Measurements from ENCODE around the gene DUS4L.

Gene DUS4L

DNA sequence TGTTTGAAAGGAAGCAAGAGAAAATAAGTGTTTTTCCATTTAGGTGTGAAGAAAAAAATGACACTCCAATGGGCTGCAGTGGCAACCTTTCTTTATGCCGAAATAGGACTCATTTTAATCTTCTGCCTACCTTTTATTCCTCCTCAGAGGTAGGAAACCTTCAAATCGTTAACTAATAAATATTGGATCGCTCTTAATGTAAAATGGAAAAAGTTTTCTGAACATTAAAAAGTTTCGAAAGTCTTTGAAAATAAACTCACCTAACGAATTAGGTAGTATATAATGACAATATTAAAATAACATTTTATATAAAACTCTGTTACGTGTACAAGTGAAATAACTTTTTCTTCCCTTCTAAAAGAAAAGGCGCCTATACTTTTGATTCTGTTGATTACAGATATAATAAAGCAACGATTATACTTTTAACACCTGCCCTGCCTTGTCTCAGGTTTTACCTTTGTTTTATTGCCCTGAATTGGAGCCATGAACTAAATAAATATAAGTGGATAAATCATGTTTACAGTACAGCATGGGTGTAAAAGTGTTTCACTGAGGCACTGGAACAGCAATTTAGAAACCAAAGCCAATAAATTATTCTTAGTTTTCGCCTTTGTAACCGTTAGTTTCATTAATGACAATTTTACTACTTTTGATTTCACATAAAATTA lies 17.1 kb downstream of the DUS4L start (continued):
- TF ChIP-seq, protein P1, sequence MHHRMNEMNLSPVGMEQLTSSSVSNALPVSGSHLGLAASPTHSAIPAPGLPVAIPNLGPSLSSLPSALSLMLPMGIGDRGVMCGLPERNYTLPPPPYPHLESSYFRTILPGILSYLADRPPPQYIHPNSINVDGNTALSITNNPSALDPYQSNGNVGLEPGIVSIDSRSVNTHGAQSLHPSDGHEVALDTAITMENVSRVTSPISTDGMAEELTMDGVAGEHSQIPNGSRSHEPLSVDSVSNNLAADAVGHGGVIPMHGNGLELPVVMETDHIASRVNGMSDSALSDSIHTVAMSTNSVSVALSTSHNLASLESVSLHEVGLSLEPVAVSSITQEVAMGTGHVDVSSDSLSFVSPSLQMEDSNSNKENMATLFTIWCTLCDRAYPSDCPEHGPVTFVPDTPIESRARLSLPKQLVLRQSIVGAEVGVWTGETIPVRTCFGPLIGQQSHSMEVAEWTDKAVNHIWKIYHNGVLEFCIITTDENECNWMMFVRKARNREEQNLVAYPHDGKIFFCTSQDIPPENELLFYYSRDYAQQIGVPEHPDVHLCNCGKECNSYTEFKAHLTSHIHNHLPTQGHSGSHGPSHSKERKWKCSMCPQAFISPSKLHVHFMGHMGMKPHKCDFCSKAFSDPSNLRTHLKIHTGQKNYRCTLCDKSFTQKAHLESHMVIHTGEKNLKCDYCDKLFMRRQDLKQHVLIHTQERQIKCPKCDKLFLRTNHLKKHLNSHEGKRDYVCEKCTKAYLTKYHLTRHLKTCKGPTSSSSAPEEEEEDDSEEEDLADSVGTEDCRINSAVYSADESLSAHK (tag by site-specific recombination; IDR thresholded peaks at IDR 0.05): no peak
- TF ChIP-seq, protein P2, sequence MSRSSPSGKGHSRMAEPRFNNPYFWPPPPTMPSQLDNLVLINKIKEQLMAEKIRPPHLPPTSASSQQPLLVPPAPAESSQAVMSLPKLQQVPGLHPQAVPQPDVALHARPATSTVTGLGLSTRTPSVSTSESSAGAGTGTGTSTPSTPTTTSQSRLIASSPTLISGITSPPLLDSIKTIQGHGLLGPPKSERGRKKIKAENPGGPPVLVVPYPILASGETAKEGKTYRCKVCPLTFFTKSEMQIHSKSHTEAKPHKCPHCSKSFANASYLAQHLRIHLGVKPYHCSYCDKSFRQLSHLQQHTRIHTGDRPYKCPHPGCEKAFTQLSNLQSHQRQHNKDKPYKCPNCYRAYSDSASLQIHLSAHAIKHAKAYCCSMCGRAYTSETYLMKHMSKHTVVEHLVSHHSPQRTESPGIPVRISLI (tag by site-specific recombination; IDR thresholded peaks at IDR 0.05): peak; percentile 33; the same call in 1 of the 2 replicates

DNA sequence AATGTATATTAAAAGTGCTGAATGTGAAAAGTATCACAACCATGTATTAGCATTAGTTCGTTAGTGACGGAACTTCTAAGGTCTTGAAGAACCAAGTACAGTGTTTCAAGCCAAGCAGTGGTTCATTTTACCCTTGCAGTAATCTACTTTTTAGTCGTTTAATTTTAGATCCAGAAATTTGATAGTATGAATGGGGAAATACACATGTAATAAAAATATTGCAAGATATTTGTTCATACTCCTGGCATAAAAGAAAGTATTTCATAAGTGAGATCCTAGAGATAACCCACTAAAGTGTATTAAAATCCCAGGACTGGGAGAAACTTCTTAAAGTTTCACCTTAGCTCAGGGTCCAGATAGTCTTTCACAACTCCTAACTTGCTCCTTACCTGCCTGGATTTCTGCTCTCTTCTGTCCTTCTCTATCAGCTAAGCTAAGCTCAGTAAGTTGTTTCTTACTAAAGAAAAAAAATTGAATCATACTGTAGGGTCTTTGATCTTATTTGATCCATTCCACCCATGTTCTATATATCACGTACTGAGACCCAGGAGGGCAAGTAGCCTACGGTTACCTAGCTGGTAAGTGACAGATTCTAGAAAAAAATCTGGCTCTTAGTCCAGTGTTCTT lies 17.7 kb downstream of the DUS4L start:
- Histone ChIP-seq H3K9me3 (ENCODE audit: control insufficient read depth, insufficient read depth, low read depth, low read length) (no peaks in the 10 kb centered on the region), H3K36me3 (ENCODE audit: control insufficient read depth in 2 of 2, insufficient read depth in 1 of 2, low read length in 2 of 2) (peaks cover 0 to 15% of the 10 kb centered on the region in 2 experiments; a peak in 1 of 3 replicates), H3K4me1 (ENCODE audit: control insufficient read depth, insufficient read depth, low read length) (no peaks in the 10 kb centered on the region), H3K27ac (ENCODE audit: extremely low read depth, low read depth, low read length) (no peak overlapping the region), H3K4me3 (ENCODE audit: low read depth, low read length) (peak overlapping the region; percentile 11)
- TF ChIP-seq, protein P3, sequence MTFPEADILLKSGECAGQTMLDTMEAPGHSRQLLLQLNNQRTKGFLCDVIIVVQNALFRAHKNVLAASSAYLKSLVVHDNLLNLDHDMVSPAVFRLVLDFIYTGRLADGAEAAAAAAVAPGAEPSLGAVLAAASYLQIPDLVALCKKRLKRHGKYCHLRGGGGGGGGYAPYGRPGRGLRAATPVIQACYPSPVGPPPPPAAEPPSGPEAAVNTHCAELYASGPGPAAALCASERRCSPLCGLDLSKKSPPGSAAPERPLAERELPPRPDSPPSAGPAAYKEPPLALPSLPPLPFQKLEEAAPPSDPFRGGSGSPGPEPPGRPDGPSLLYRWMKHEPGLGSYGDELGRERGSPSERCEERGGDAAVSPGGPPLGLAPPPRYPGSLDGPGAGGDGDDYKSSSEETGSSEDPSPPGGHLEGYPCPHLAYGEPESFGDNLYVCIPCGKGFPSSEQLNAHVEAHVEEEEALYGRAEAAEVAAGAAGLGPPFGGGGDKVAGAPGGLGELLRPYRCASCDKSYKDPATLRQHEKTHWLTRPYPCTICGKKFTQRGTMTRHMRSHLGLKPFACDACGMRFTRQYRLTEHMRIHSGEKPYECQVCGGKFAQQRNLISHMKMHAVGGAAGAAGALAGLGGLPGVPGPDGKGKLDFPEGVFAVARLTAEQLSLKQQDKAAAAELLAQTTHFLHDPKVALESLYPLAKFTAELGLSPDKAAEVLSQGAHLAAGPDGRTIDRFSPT (tag by site-specific recombination; IDR thresholded peaks at IDR 0.05): no peak
- TF ChIP-seq, protein P4, sequence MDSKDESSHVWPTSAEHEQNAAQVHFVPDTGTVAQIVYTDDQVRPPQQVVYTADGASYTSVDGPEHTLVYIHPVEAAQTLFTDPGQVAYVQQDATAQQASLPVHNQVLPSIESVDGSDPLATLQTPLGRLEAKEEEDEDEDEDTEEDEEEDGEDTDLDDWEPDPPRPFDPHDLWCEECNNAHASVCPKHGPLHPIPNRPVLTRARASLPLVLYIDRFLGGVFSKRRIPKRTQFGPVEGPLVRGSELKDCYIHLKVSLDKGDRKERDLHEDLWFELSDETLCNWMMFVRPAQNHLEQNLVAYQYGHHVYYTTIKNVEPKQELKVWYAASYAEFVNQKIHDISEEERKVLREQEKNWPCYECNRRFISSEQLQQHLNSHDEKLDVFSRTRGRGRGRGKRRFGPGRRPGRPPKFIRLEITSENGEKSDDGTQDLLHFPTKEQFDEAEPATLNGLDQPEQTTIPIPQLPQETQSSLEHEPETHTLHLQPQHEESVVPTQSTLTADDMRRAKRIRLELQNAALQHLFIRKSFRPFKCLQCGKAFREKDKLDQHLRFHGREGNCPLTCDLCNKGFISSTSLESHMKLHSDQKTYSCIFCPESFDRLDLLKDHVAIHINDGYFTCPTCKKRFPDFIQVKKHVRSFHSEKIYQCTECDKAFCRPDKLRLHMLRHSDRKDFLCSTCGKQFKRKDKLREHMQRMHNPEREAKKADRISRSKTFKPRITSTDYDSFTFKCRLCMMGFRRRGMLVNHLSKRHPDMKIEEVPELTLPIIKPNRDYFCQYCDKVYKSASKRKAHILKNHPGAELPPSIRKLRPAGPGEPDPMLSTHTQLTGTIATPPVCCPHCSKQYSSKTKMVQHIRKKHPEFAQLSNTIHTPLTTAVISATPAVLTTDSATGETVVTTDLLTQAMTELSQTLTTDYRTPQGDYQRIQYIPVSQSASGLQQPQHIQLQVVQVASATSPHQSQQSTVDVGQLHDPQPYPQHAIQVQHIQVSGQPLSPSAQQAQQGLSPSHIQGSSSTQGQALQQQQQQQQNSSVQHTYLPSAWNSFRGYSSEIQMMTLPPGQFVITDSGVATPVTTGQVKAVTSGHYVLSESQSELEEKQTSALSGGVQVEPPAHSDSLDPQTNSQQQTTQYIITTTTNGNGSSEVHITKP (tag by site-specific recombination; IDR thresholded peaks at IDR 0.05): peak; percentile 67
- TF ChIP-seq ZNF571 (tag by site-specific recombination; IDR thresholded peaks at IDR 0.05) (no peak), ZNF544 (tag by site-specific recombination; IDR thresholded peaks at IDR 0.05) (no peak), TCF7L2 (IDR thresholded peaks at IDR 0.05; ENCODE audit: borderline replicate concordance, low read depth, low read length) (no peak), REPIN1 (tag by site-specific recombination; IDR thresholded peaks at IDR 0.05; ENCODE audit: low read depth) (no peak)
- POLR2A ChIA-PET: no interaction called here
- CTCF ChIA-PET: interaction anchor here (0.6 to 1.2 kb wide), 2 partner anchors 10 to 107 kb away, joined by 3 read pairs; no protein-coding TSS in a partner anchor

DNA sequence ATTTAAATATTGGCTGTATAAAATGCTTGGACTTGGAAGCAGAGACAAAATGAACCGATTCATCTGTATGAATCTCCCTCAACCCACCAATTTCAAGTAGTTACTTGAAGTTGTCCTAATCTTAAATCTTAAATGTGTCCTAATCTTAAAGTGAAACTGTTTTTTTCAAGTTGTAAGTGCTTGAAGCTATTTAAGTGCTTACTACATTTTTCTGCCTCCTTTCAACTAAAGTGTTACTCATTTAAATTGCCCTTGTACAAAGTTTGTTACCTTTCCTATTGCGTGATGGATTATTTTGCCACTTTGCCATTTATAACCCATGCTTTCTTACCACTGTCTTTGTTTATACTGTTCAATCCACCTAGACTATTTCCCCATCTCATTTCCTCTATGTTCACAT lies 19.1 kb downstream of the DUS4L start:
- Histone ChIP-seq H3K36me3 (ENCODE audit: control insufficient read depth in 2 of 2, insufficient read depth in 1 of 2, low read length in 2 of 2) (peaks cover 0 to 16% of the 10 kb centered on the region in 2 experiments; a peak in 1 of 3 replicates), H3K4me3 (ENCODE audit: low read depth, low read length) (no peak overlapping the region), H3K9me3 (ENCODE audit: control insufficient read depth, insufficient read depth, low read depth, low read length) (no peaks in the 10 kb centered on the region), H3K4me1 (ENCODE audit: control insufficient read depth, insufficient read depth, low read length) (no peaks in the 10 kb centered on the region), H3K27ac (ENCODE audit: extremely low read depth, low read depth, low read length) (no peak overlapping the region)
- ChIA-PET POLR2A (interaction anchor here (1.1 kb wide), 1 partner anchor 19 kb away, joined by 3 read pairs; the partner anchor contains the start of genes COG5 and DUS4L), CTCF (no interaction called here)
- TF ChIP-seq, protein P5, sequence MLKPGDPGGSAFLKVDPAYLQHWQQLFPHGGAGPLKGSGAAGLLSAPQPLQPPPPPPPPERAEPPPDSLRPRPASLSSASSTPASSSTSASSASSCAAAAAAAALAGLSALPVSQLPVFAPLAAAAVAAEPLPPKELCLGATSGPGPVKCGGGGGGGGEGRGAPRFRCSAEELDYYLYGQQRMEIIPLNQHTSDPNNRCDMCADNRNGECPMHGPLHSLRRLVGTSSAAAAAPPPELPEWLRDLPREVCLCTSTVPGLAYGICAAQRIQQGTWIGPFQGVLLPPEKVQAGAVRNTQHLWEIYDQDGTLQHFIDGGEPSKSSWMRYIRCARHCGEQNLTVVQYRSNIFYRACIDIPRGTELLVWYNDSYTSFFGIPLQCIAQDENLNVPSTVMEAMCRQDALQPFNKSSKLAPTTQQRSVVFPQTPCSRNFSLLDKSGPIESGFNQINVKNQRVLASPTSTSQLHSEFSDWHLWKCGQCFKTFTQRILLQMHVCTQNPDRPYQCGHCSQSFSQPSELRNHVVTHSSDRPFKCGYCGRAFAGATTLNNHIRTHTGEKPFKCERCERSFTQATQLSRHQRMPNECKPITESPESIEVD (tag by site-specific recombination; IDR thresholded peaks at IDR 0.05): peak; percentile 54
- TF ChIP-seq ZNF777 (tag by site-specific recombination; IDR thresholded peaks at IDR 0.05; ENCODE audit: borderline replicate concordance): no peak
